Endodermal cell (in vitro differentiated cells): Measurements from ENCODE around the gene CYP1A1. TPM values are rescaled to one million over a fixed set of nuclear protein-coding genes. Genes with fewer than 3 reads are reported as not detected.
A peak's percentile ranks its signal among the peaks of the same experiment; 100 is the strongest.

ENCODE experiments used
- DNase-seq: peaks from one replicate; pipeline ENCODE4 v3.0.0-alpha.2; 2017
- H3K27ac ChIP-seq: 2 replicates; pipeline ENCODE4 v1.5.1; 2013; ENCODE audit warnings: mild to moderate bottlenecking, low read depth, low read length, moderate library complexity
- H3K27me3 ChIP-seq: 2 replicates; pipeline ENCODE4 v1.6.1; 2013; ENCODE audit warnings: mild to moderate bottlenecking, low read length, moderate library complexity; ENCODE audit not compliant: insufficient read depth, control insufficient read depth, poor library complexity, severe bottlenecking
- H3K36me3 ChIP-seq: 2 replicates; pipeline ENCODE4 v1.7.0; 2013; ENCODE audit warnings: mild to moderate bottlenecking, low read length, moderate library complexity; ENCODE audit not compliant: control insufficient read depth, insufficient read depth
- H3K4me1 ChIP-seq: one replicate; pipeline ENCODE4 v1.7.0; 2013; ENCODE audit warnings: low read length; ENCODE audit not compliant: control insufficient read depth, insufficient read depth
- H3K4me3 ChIP-seq: 2 replicates; pipeline ENCODE4 v1.5.1; 2013; ENCODE audit warnings: mild to moderate bottlenecking, low read length, moderate library complexity
- H3K9ac ChIP-seq: 2 replicates; pipeline ENCODE4 v1.6.1; 2013; ENCODE audit warnings: mild to moderate bottlenecking, low read length, moderate library complexity; ENCODE audit not compliant: poor library complexity, severe bottlenecking; ENCODE audit errors: extremely low read depth
- H3K9me3 ChIP-seq: 2 replicates; pipeline ENCODE4 v1.6.1; 2013; ENCODE audit warnings: mild to moderate bottlenecking, low read length, moderate library complexity; ENCODE audit not compliant: control insufficient read depth
- H3K27ac Mint-ChIP-seq: 2 replicates; pipeline ENCODE4 v1.8.0; 2020; ENCODE audit warnings: mixed read lengths
- H3K27me3 Mint-ChIP-seq: 2 replicates; pipeline ENCODE4 v1.8.0; 2021; ENCODE audit warnings: mild to moderate bottlenecking, mixed read lengths; ENCODE audit not compliant: insufficient read depth
- H3K36me3 Mint-ChIP-seq: 2 replicates; pipeline ENCODE4 v1.8.0; 2020; ENCODE audit warnings: low read depth, mixed read lengths
- H3K4me1 Mint-ChIP-seq: 2 replicates; pipeline ENCODE4 v1.8.0; 2020; ENCODE audit warnings: mixed read lengths
- H3K4me3 Mint-ChIP-seq: 2 replicates; pipeline ENCODE4 v1.8.0; 2020; ENCODE audit warnings: mild to moderate bottlenecking, moderate library complexity, mixed read lengths
- H3K9me3 Mint-ChIP-seq: 2 replicates; pipeline ENCODE4 v1.8.0; 2020; ENCODE audit warnings: mild to moderate bottlenecking, mixed read lengths
- WGBS, 2 experiments: methylation state at CpG; one replicate each; pipeline versions ENCODE4 v1.1.5 to v1.1.7; 2013; ENCODE audit warnings: missing lambda C conversion rate in 2 of 2, mixed read lengths in 1 of 2; ENCODE audit not compliant: insufficient coverage in 1 of 2, insufficient read length in 1 of 2; 5-methylcytosine and 5-hydroxymethylcytosine counted together
- total RNA-seq, 2 donors: library from RNA; stranded (reverse); fragmentation: NEBNext Ultra II Directional in 1 of 2; extraction: Animal tissue kit (Norgen Biotek cat#: 25700) in 1 of 2; gene quantifications; 2 replicates in 1 of 2; 3 replicates in 1 of 2; pipeline ENCODE4 v1.2.1, GENCODE V29; 2021
- TF ChIP-seq, protein P1 (sequence below): fragments of 200-600 bp; sonication (generic); conservative IDR thresholded peaks from 2 replicates; pipeline ENCODE4 v1.5.0; 2021; ENCODE audit warnings: antibody characterized with exemption, mild to moderate bottlenecking

CYP1A1 gene
- total RNA-seq, 2 donors from 2014 or later = not detected

DNA sequence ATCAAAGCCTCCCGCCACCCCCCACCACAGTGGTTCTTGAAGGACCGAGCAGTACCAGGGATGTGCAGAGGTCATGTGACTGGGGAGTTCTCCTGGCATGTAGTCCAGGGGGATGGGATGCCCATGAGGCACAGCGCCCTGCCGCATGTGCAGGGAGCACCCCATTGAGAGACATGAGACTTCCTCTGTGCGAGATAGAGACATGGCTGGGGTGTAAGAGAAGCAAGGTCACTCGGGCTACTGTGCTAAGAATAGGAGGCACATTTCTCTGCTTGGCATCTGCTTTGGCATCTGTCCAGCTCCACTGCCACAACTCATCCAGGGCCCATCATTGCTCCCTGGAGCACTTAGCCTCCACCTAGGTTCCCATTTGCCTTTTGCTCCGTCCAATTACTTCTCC lies 2.4 kb upstream of the CYP1A1 start:
- Histone ChIP-seq H3K27me3 (peaks cover 43% of the 10 kb centered on the region), H3K9ac (no peak overlapping the region), H3K9me3 (no peaks in the 10 kb centered on the region), H3K36me3 (no peaks in the 10 kb centered on the region), H3K4me3 (no peak overlapping the region), H3K4me1 (no peaks in the 10 kb centered on the region), H3K27ac (no peak overlapping the region)
- TF ChIP-seq, protein P1, sequence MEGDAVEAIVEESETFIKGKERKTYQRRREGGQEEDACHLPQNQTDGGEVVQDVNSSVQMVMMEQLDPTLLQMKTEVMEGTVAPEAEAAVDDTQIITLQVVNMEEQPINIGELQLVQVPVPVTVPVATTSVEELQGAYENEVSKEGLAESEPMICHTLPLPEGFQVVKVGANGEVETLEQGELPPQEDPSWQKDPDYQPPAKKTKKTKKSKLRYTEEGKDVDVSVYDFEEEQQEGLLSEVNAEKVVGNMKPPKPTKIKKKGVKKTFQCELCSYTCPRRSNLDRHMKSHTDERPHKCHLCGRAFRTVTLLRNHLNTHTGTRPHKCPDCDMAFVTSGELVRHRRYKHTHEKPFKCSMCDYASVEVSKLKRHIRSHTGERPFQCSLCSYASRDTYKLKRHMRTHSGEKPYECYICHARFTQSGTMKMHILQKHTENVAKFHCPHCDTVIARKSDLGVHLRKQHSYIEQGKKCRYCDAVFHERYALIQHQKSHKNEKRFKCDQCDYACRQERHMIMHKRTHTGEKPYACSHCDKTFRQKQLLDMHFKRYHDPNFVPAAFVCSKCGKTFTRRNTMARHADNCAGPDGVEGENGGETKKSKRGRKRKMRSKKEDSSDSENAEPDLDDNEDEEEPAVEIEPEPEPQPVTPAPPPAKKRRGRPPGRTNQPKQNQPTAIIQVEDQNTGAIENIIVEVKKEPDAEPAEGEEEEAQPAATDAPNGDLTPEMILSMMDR = no peak
- Mint-ChIP-seq H3K9me3 (peaks cover 16% of the 10 kb centered on the region), H3K27me3 (peaks cover 76% of the 10 kb centered on the region), H3K36me3 (no peaks in the 10 kb centered on the region), H3K27ac (no peak overlapping the region), H3K4me3 (no peak overlapping the region), H3K4me1 (no peaks in the 10 kb centered on the region)
- no peak for DNase-seq
- 90 to 94% methylated on average over 6 to 7 of the region's 7 CpGs for WGBS, 2 experiments

DNA sequence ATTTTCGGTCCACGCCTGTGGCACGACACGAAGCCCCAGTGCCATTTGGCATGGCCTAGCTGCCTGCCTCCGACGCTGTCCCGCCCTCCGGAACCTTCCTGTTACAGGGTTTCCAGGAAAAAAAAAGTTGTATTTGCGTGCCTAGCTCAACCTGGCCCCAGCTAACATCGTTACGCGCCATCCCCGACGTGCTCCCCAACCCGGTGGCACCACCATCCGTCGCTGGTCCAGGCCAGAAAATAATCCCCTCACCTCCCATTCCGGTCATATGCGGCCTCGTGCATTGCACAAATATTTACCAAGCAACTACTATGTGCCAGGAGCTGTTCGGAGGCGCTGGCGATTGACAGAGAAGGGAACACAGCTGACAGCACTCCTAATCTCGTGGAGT lies 1.4 kb upstream of the CYP1A1 start:
- H3K27me3 Mint-ChIP-seq = peaks cover 80% of the 10 kb centered on the region
- peak overlapping the region; percentile 47 for H3K4me3 Mint-ChIP-seq
- H3K9ac ChIP-seq = no peak overlapping the region
- no peaks in the 10 kb centered on the region for H3K4me1 ChIP-seq
- no peaks in the 10 kb centered on the region for H3K36me3 Mint-ChIP-seq
- H3K27ac Mint-ChIP-seq = no peak overlapping the region
- H3K4me1 Mint-ChIP-seq = peaks cover under 1% of the 10 kb centered on the region
- 77 to 88% methylated on average over 20 to 24 of the region's 24 CpGs for WGBS, 2 experiments
- TF ChIP-seq, protein P1 = no peak
- H3K4me3 ChIP-seq = peak overlapping the region; percentile 75
- peaks cover 42% of the 10 kb centered on the region for H3K27me3 ChIP-seq
- no peak for DNase-seq
- no peaks in the 10 kb centered on the region for H3K36me3 ChIP-seq
- no peaks in the 10 kb centered on the region for H3K9me3 ChIP-seq
- H3K27ac ChIP-seq = no peak overlapping the region
- peaks cover 16% of the 10 kb centered on the region for H3K9me3 Mint-ChIP-seq

DNA sequence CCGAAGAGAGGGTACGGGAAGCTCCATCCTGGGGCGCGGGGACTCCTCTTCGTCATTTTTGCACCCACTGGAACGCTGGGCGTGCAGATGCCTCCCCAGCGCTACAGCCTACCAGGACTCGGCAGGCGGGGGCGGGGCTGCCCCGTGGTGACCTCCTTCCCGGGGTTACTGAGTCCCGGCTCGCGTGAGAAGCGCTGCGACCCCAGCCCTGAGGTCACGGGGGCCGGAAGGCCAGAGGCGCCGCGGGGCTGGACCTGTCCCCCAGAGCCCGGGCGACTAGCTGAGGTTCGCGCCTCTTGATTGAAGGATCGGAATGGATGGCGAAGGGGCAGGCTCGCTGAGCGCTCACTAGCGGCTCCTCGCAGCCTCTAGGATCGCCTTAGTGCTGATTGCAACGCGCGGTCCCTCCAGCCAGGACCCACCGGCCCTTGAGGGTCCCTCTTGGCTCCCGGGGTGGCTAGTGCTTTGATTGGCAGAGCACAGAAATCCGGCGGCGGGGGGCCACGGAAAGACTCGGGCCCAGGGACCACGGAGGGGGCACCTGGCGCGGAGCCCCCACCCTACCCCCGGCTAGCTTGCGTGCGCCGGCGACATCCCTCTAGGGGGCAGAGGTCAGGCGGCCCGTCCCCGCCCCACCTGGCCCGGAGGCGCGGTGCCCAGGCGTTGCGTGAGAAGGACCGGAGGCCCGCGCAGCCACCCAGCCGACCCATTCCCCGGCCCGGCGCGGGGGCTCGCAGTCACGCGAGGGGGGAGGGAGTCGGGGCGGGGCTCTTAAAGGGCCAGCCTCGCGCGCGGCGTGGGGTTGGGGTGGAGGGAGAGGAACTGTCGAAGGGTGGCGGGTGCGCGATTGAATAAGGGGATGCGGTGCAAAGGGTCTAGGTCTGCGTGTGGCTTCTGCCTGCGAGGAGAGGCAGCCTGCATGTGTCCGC lies 781 bp upstream of the CYP1A1 start:
- H3K36me3 ChIP-seq = no peaks in the 10 kb centered on the region
- 6 to 12% methylated on average over 30 to 86 of the region's 86 CpGs for WGBS, 2 experiments
- Mint-ChIP-seq H3K4me3 (peak overlapping the region; percentile 47), H3K4me1 (peaks cover 7% of the 10 kb centered on the region), H3K27ac (no peak overlapping the region), H3K9me3 (peaks cover 16% of the 10 kb centered on the region), H3K36me3 (no peaks in the 10 kb centered on the region), H3K27me3 (peaks cover 80% of the 10 kb centered on the region)
- no peak overlapping the region for H3K27ac ChIP-seq
- H3K4me3 ChIP-seq = peak overlapping the region; percentile 75
- no peak overlapping the region for H3K9ac ChIP-seq
- H3K27me3 ChIP-seq = peaks cover 43% of the 10 kb centered on the region
- H3K4me1 ChIP-seq = no peaks in the 10 kb centered on the region
- H3K9me3 ChIP-seq = no peaks in the 10 kb centered on the region
- peak; percentile 83 for DNase-seq
- TF ChIP-seq, protein P1 = peak; percentile 42
